ENCODE results near the gene DIRAS1. TPM values are rescaled to one million over a fixed set of nuclear protein-coding genes. Genes with fewer than 3 reads are reported as not detected.

Gene DIRAS1
- total RNA-seq, 1 donor: 14.9 TPM

DNA sequence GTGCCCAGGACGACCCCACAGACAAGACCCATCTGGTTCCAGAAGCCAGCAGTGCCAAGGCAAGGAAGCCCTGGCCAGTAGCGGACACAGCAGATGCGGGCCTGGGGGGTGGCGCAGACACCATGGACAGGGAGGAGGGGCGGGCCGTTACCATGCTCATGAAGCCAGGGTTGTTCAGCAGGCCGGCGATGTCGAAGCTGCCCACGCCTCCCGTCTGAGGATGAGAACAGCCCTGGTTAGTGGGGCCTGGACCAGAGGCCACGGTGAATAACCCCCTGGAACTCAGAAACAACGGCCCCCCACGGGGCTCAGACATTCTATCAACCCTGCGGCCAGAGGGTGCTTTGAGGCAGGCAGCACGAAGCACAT is 40.1 kb upstream of the DIRAS1 start:
- TF ChIP-seq, protein P1, sequence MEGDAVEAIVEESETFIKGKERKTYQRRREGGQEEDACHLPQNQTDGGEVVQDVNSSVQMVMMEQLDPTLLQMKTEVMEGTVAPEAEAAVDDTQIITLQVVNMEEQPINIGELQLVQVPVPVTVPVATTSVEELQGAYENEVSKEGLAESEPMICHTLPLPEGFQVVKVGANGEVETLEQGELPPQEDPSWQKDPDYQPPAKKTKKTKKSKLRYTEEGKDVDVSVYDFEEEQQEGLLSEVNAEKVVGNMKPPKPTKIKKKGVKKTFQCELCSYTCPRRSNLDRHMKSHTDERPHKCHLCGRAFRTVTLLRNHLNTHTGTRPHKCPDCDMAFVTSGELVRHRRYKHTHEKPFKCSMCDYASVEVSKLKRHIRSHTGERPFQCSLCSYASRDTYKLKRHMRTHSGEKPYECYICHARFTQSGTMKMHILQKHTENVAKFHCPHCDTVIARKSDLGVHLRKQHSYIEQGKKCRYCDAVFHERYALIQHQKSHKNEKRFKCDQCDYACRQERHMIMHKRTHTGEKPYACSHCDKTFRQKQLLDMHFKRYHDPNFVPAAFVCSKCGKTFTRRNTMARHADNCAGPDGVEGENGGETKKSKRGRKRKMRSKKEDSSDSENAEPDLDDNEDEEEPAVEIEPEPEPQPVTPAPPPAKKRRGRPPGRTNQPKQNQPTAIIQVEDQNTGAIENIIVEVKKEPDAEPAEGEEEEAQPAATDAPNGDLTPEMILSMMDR (IDR thresholded peaks at IDR 0.05; ENCODE audit: insufficient read depth, low read length): no peak
- H3K4me3 ChIP-seq (ENCODE audit: low read depth, low read length): no peak overlapping the region
- no peak for DNase-seq (ENCODE audit: low read depth)

DNA sequence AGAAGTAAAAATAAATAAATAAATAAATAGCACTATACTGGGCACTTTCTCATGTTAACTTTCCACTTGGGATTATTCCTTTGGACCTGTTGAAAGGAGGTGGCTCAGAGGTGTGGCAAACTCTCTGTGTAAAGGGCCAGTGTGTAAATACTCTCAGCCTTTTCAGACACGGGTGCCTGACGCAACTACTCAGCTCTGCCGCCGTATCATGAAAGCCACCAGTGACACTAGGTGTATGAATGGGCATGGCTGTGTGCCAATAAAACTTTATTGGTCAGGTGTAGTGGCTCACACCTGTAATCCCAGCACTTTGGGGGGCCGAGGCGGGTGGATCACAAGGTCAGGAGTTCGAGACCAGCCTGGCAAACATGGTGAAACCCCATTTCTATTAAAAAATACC is 38.8 kb upstream of the DIRAS1 start:
- DNase-seq (ENCODE audit: low read depth): no peak
- H3K4me3 ChIP-seq (ENCODE audit: low read depth, low read length): no peak overlapping the region
- TF ChIP-seq, protein P1 (IDR thresholded peaks at IDR 0.05; ENCODE audit: insufficient read depth, low read length): no peak

DNA sequence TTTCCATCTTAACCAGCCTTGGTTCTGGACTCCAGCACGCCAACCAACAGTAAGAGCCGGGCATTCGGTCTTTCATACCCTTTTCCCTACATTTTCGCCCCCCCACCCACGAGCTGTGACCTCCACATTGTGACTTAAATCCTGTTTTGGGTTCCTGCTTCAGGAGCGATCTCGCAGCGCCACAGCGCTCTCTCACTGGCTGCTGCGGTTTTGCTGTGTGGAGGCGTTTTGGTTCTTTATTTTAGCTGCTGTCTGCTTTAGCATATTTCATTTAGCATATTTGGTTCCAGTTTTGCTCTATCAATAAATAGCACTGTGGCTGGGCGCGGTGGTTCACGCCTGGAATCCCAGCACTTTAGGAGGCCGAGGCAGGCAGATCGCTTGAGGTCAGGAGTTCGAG is 38.2 kb upstream of the DIRAS1 start:
- DNase-seq (ENCODE audit: low read depth): no peak
- H3K4me3 ChIP-seq (ENCODE audit: low read depth, low read length): no peak overlapping the region
- TF ChIP-seq, protein P1 (IDR thresholded peaks at IDR 0.05; ENCODE audit: insufficient read depth, low read length): no peak

DNA sequence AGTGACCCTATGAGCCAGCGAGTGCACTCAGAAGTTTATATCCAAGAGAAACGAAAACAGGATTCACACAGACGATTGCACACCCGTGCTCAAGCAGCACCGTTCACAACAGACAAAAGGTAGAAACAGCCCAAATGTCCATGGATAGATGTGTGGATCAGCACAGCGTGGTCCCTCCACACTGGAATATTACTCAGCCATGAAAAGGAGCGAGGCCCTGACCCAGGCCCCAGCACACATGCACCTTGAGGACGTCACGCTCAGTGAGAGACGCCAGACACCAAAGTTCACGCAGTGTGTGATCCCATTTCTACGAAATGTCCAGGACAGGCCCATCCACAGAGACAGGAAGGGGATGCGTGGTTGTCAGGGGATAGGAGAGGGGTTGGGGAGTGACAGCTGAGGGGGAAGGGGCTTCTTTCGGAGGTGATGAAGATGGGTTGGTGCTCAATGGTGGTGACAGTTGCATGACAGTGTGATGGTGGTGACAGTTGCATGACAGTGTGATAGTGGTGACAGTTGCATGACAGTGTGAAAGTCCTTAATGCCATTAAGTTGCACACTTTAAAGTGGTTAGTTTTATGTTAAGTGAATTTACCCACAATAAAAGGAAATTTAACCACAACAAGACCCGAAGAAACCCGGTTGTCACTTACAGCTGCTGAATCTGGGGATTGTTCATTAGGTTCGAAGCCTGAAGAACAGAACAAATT is 37.6 kb upstream of the DIRAS1 start:
- no peak overlapping the region for H3K4me3 ChIP-seq (ENCODE audit: low read depth, low read length)
- no peak for DNase-seq (ENCODE audit: low read depth)
- TF ChIP-seq, protein P1 (IDR thresholded peaks at IDR 0.05; ENCODE audit: insufficient read depth, low read length): no peak

DNA sequence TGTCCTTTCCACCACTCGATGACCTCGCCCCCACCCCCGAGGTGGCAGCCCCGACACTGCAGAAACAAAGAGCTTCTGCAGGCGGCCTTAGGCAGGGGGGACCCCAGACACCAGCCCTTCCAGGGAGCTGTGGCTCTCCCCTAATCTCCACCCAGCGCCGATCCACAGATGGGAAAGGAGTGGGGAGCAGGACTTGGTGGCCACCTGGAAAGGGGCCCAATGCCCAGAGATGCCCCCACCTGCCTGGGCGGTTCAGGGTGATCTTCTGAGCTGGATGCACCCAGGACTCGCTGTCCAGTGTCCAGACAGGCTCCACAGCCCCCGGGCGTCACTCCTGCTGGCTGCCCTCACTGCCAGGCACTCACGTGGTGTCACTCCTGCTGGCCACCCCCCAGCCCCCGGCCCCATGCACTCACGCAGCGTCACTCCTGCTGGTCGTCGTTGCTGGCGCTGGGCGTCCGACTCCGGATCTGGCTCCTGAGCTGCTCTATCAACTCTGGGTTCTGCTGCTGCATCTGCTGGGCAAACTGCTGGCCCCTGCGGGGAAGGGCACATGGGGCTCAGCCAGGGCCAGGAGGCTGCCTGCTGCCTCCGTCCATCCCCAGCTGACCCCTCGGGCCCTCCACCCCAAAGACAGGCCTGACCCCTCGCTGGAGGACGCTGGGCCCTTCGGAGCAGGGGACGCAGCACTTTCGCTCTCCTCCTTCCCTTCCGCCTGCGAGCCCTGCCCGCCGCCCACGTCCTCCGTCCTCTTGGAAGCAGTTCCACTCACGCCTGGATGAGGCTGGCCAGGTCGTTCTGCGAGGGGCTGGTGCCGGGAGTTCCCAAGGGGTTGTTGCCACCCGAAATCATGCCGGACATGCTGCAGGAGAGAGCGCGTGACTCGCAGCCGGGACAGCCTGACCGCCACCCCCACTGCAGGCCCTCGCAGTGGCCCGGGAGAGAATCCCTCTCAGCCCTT is 36.0 kb upstream of the DIRAS1 start:
- TF ChIP-seq, protein P1 (IDR thresholded peaks at IDR 0.05; ENCODE audit: insufficient read depth, low read length): no peak
- H3K4me3 ChIP-seq (ENCODE audit: low read depth, low read length): no peak overlapping the region
- no peak for DNase-seq (ENCODE audit: low read depth)

DNA sequence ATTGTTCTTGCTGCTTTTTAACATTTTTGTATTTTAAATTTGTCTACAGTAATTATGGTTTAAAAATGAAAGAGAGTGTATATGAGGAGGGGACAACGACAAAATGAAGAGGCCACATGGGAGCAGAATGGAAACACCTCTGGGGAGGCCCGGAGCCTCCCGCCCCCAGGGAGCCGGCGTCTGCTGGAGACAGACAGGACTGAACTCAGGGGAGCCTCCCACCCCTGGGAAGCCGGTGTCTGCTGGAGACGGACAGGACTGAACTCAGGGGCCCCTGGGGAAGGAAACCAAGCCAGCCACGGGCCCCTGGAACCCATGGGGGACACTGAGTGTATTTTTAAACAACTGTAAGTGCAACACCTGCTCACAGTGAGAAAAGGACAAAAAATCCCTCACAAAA is 35.3 kb upstream of the DIRAS1 start:
- no peak overlapping the region for H3K4me3 ChIP-seq (ENCODE audit: low read depth, low read length)
- no peak for DNase-seq (ENCODE audit: low read depth)
- TF ChIP-seq, protein P1 (IDR thresholded peaks at IDR 0.05; ENCODE audit: insufficient read depth, low read length): no peak

Measured in fibroblast of the aortic adventitia (primary cell).